ENCODE measurements around the gene PAWR. TPM values are rescaled to one million over a fixed set of nuclear protein-coding genes. Genes with fewer than 3 reads are reported as not detected.

The PAWR gene
- total and polyA plus RNA-seq, 2 experiments from 2014 or later: 149 to 180 TPM

- H3F3A ChIP-seq (replicated peaks; ENCODE audit: low read depth): no peaks in the 10 kb centered on the region
- H3K79me2 ChIP-seq (replicated peaks; ENCODE audit: insufficient read depth): peaks cover 99% of the 10 kb centered on the region
Observed at GRCh38 chr12:79629561-79629960, 61.2 kb downstream of the PAWR start.

More at GRCh38 chr12:79629561-79629960, 61.2 kb downstream of the PAWR start:
- H3K4me1 Mint-ChIP-seq: peaks cover 22% of the 10 kb centered on the region
- no peak overlapping the region for H3K27ac Mint-ChIP-seq
- Histone ChIP-seq H3K36me3 (ENCODE audit: insufficient read depth) (no peaks in the 10 kb centered on the region), H3K27me3 (ENCODE audit: insufficient read depth) (no peaks in the 10 kb centered on the region), H4K20me1 (replicated peaks; ENCODE audit: insufficient read depth) (peaks cover 28% of the 10 kb centered on the region), H3K27ac (ENCODE audit: low read depth) (no peak overlapping the region; the same call in 1 of the 2 replicates), H3K9me2 (ENCODE audit: insufficient read depth) (no peaks in the 10 kb centered on the region), H3K4me1 (ENCODE audit: insufficient read depth) (peaks cover 18% of the 10 kb centered on the region), H2AFZ (no peak overlapping the region), H3K4me2 (no peak overlapping the region), H3K4me3 (no peak overlapping the region)
- DNase-seq (ENCODE audit: low spot score) (no peak), ATAC-seq (no peak)
- peaks cover 8% of the 10 kb centered on the region for H3K27me3 Mint-ChIP-seq (ENCODE audit: insufficient read depth, low read depth, poor library complexity)
- H3K9me3 Mint-ChIP-seq: peaks cover 22% of the 10 kb centered on the region
- TF ChIP-seq ZNF331 (CRISPR knock-in tag; IDR thresholded peaks at IDR 0.05; ENCODE audit: low read depth): no peak
- TF ChIP-seq ZNF462 (CRISPR knock-in tag; IDR thresholded peaks at IDR 0.05): no peak
- TF ChIP-seq STAT1 (IDR thresholded peaks at IDR 0.05; ENCODE audit: unreplicated experiment): no peak
- TF ChIP-seq REST (IDR thresholded peaks at IDR 0.05; ENCODE audit: unreplicated experiment): no peak
- TF ChIP-seq EZH2phosphoT487 (IDR thresholded peaks at IDR 0.05; ENCODE audit: unreplicated experiment): no peak
- no peak for TF ChIP-seq POLR2AphosphoS5 (IDR thresholded peaks at IDR 0.05; ENCODE audit: low read depth)
- no peak for TF ChIP-seq NANOG (IDR thresholded peaks at IDR 0.05; ENCODE audit: borderline replicate concordance)
- TF ChIP-seq CTCF (conservative IDR thresholded peaks at IDR 0.05; ENCODE audit: low read depth in 2 of 2): no peak
- TF ChIP-seq EZH2 (IDR thresholded peaks at IDR 0.05; ENCODE audit: low read depth, unreplicated experiment): no peak
- no peak for TF ChIP-seq CREB1 (CRISPR knock-in tag; IDR thresholded peaks at IDR 0.05; ENCODE audit: low read depth)
- no peak for TF ChIP-seq ETS1 (IDR thresholded peaks at IDR 0.05)
- no peak for TF ChIP-seq ZNF114 (CRISPR knock-in tag; IDR thresholded peaks at IDR 0.05)
- no peak for TF ChIP-seq JUNB (IDR thresholded peaks at IDR 0.05; ENCODE audit: unreplicated experiment)
- peaks cover 32% of the 10 kb centered on the region for H3K36me3 Mint-ChIP-seq (ENCODE audit: low read depth)
- no peak overlapping the region for H3K4me3 Mint-ChIP-seq
